ENCODE results near the gene NR1D2. TPM values are rescaled to one million over a fixed set of nuclear protein-coding genes. Genes with fewer than 3 reads are reported as not detected.
"Not testable (repeated sequence)": the region's sequence is repeated elsewhere in the genome, so short reads cannot be mapped to it uniquely, and the experiment has no call there.

NR1D2 gene
- 9.5 and 13.3 TPM in 2 replicates for total RNA-seq (2014; rRNA removed; shearing (Covaris generic))

DNA sequence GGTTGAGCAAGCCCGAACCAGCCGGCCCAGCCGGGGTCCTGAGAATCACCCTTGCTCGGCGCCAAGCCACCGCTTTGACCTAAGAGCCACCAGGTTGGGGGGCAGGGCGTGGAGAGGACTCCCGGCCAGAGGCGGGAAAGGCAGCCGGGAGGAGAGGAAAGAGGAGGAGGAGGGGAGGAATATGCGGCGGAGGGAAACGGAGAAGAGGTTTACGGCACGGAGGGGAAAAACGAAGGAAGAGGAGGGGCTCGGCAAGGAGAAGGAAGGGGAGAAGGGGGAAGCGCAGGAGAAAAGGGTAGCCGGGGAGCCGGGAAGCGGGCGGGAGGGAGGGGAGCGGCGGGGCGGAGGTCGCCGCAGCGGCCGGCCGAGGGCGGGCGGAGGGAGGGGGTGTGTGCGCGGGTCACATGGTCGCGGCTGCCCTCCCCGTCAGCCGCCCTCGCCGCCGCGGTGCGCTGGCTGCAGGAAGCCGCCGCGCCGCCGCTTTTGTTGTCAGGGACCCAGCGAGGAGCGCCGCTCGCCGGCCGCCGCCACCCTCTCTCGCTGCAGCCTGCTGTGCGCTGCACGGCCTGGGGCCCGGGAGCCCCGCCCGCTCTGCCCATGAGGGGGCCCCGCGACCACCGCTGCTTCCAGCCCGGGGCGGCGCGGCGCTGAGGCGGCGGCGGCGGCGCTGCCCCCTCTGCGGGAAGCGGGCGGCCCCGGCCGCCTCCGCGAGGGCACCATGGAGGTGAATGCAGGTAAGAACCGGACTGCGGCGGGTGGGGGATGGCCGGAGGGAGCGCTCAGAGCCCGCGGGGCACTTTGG, at the start of gene NR1D2:
Gene NR1D2 (plus strand): TSS at position 426 of the 802 bp plus-strand sequence. CDS start 293 bp downstream, at position 719.
- peak; percentile 96 for DNase-seq
- Histone ChIP-seq H3K27me3 (ENCODE audit: control insufficient read depth, insufficient read depth, low read length) (no peaks in the 10 kb centered on the region), H3K4me3 (ENCODE audit: insufficient read depth, low read depth, low read length) (peak within 1 kb of the TSS; percentile 86), H3K36me3 (replicated peaks; ENCODE audit: control insufficient read depth, insufficient read depth, low read length) (no peaks in the 10 kb centered on the region)

DNA sequence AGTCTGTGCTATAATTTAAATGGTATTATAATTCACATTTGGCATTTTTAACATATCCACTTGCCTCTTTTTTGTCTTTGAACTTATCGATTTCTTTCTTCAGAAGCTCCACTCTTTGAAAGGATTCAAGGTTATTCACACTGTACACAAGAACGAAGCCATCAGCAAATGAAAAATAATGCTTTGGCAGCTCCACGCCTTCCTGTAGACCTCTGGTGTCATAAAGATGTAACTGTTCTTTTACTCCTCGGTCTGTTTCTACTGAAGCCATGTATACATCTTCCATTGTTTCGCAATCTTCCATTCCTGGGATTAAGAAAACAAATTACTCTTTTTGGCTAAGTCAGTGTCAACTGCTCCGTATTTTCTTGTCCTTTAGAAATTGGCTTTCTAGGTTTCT, 44.3 kb upstream of the NR1D2 start:
- Histone ChIP-seq H3K27me3 (ENCODE audit: control insufficient read depth, insufficient read depth, low read length) (no peaks in the 10 kb centered on the region), H3K4me3 (ENCODE audit: insufficient read depth, low read depth, low read length) (no peak overlapping the region), H3K36me3 (replicated peaks; ENCODE audit: control insufficient read depth, insufficient read depth, low read length) (peaks cover 4% of the 10 kb centered on the region)
- DNase-seq: no peak

DNA sequence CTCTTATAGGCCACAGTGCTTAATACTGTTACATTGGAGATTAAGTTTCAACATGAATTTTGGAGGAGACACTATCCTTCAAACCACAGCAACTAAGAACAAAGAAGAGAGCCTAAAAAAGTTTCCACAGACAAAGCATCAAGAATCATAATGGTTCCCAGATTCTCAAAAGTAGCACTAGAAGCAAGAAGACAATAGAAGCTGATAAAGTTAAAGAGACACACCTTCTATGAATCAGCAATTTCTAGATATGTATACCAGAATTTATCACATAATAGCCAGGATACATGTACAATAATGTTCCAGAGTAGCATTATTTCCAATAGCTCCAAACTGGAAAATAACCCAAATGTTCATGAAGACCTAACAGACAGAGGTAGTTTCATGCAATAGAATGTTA, 40.5 kb upstream of the NR1D2 start:
- DNase-seq: no peak
- Histone ChIP-seq H3K27me3 (ENCODE audit: control insufficient read depth, insufficient read depth, low read length) (no peaks in the 10 kb centered on the region), H3K4me3 (ENCODE audit: insufficient read depth, low read depth, low read length) (no peak overlapping the region), H3K36me3 (replicated peaks; ENCODE audit: control insufficient read depth, insufficient read depth, low read length) (peaks cover 2% of the 10 kb centered on the region; the same call in 1 of the 2 replicates)

DNA sequence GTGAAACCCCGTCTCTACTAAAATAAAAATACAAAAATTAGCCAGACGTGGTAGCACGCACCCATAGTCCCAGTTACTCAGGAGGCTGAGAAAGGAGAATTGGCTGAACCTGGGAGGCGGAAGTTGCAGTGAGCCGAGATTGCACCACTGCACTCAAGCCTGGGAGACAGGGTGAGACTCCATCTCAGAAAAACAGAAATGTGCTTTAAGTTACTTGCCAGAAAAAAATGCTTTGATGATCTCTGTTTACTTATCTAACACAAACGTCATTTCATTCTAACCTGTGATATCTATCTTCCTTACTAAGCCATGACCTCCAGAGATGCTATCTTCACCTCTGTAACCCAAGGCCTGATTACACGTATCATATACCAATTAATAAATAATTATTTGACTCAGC, 35.7 kb upstream of the NR1D2 start:
- no peak for DNase-seq
- no peaks in the 10 kb centered on the region for H3K36me3 ChIP-seq (replicated peaks; ENCODE audit: control insufficient read depth, insufficient read depth, low read length)
- H3K4me3 ChIP-seq (ENCODE audit: insufficient read depth, low read depth, low read length): no peak overlapping the region
- H3K27me3 ChIP-seq (ENCODE audit: control insufficient read depth, insufficient read depth, low read length): no peaks in the 10 kb centered on the region

DNA sequence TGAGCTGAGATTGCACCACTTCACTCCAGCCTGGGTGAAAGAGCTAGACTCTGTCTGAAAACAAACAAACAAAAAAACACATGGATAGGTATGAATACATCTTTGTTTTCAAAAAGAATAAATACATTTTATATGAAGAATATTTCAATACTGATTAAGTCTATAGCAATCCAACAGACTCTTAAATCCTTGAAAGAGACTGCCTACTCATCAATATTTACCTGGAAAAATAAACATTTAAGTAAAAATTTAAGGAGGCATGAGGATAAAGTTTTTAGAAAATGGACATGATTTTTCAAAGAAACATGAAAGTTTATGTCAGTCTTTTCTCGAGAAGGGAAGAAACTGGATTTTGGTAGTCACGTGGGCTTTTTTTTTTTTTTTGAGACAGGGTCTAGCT, 33.7 kb upstream of the NR1D2 start:
- H3K4me3 ChIP-seq (ENCODE audit: insufficient read depth, low read depth, low read length): no peak overlapping the region
- no peak for DNase-seq
- no peaks in the 10 kb centered on the region for H3K36me3 ChIP-seq (replicated peaks; ENCODE audit: control insufficient read depth, insufficient read depth, low read length)
- H3K27me3 ChIP-seq (ENCODE audit: control insufficient read depth, insufficient read depth, low read length): no peaks in the 10 kb centered on the region

DNA sequence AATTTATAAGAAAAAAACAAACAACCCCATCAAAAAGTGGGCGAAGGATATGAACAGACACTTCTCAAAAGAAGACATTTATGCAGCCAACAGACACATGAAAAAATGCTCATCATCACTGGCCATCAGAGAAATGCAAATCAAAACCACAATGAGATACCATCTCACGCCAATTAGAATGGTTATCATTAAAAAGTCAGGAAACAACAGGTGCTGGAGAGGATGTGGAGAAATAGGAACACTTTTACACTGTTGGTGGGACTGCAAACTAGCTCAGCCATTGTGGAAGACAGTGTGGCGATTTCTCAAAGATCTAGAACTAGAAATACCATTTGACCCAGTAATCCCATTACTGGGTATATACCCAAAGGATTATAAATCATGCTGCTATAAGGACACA, 32.8 kb upstream of the NR1D2 start:
- not testable (repeated sequence) for H3K36me3 ChIP-seq (replicated peaks; ENCODE audit: control insufficient read depth, insufficient read depth, low read length); H3K4me3 ChIP-seq (ENCODE audit: insufficient read depth, low read depth, low read length); H3K27me3 ChIP-seq (ENCODE audit: control insufficient read depth, insufficient read depth, low read length); DNase-seq

DNA sequence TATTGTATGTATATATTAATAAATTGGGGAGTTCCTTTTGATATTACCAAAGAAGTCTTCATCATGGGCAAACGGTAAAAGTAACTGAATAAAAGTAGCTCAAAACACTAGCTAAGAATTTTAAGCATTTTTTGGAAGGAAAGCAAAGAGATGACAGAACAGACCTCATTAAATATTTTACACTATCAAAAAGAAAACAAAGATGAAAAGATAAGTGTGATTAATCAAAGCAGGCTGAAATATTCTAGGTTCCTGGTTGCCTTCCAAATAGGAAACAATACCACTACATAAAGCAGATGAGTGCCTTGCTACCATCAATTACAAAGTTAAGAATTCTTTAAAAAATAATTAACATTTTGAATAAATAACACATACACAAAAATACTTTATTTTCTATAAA, 31.9 kb upstream of the NR1D2 start:
- DNase-seq: no peak
- Histone ChIP-seq H3K27me3 (ENCODE audit: control insufficient read depth, insufficient read depth, low read length) (no peaks in the 10 kb centered on the region), H3K36me3 (replicated peaks; ENCODE audit: control insufficient read depth, insufficient read depth, low read length) (peaks cover 4% of the 10 kb centered on the region), H3K4me3 (ENCODE audit: insufficient read depth, low read depth, low read length) (no peak overlapping the region)

DNA sequence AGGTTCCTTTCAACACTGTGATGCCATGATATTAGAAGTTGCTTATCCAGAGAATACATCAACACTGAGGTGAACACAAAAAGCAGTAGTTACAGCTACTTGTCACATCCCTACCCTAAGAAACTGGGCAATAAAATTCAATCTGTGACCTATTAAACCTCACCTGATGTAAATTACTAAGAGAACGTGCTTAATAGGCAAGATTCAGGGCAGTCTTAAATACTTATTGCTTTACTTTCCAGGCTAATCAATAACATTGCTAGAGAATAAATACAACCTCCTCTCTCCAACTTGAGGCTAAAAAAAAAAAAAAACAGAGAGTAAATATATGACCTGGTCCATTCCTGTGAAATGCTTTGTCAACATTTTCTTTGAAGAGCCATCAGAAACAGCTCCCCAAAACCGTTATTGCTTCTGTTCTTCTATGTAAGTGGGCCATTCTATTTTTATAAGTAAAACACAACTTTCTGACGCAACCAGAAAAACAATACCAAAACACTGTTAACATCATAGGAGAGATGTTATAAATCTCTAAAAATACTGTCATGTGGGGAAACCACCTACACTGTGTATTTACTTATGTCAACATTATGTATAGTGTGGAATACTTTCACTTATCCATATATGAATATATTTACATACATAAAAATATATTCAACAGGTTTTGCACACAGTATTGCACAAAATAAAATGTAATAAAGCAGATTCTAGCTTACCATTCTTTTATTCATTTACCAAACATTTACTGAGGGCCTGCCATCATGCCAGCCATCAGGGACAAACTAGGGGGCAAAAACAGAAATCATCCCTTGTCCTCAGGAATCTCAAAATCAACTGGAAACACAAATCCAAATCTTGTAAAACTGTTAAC, 31.0 kb upstream of the NR1D2 start:
- no peak overlapping the region for H3K4me3 ChIP-seq (ENCODE audit: insufficient read depth, low read depth, low read length)
- H3K27me3 ChIP-seq (ENCODE audit: control insufficient read depth, insufficient read depth, low read length): no peaks in the 10 kb centered on the region
- peaks cover 10% of the 10 kb centered on the region for H3K36me3 ChIP-seq (replicated peaks; ENCODE audit: control insufficient read depth, insufficient read depth, low read length)
- no peak for DNase-seq

DNA sequence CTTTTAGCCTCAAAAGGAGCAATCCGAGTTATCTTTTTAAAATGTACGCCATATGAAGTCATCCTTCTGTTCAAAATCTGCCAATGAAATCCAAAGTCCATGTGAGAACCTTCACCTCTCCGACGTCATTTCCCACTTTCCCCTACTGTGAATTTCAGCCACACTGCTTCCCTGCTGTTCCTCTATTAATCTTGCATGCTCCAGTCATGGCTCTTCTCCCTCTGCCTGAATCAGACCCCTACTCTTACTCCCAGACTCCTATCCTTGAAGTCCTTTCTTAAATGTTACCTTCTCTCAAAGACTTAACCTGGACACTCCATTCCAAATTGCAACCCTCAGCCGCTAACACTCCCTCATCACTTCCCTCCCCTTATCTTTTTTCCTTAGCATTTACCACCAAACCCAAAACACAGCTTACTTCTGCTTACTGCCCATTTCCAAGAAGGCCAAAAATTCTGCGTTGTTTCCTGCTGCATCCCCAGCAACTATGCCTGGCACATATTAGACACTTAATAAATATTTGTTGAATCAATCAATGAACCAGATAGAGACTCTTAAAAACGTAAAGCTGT, 29.5 kb upstream of the NR1D2 start:
- H3K36me3 ChIP-seq (replicated peaks; ENCODE audit: control insufficient read depth, insufficient read depth, low read length): peaks cover 13% of the 10 kb centered on the region
- H3K27me3 ChIP-seq (ENCODE audit: control insufficient read depth, insufficient read depth, low read length): no peaks in the 10 kb centered on the region
- DNase-seq: peak; percentile 25
- peak overlapping the region; percentile 95 for H3K4me3 ChIP-seq (ENCODE audit: insufficient read depth, low read depth, low read length)

DNA sequence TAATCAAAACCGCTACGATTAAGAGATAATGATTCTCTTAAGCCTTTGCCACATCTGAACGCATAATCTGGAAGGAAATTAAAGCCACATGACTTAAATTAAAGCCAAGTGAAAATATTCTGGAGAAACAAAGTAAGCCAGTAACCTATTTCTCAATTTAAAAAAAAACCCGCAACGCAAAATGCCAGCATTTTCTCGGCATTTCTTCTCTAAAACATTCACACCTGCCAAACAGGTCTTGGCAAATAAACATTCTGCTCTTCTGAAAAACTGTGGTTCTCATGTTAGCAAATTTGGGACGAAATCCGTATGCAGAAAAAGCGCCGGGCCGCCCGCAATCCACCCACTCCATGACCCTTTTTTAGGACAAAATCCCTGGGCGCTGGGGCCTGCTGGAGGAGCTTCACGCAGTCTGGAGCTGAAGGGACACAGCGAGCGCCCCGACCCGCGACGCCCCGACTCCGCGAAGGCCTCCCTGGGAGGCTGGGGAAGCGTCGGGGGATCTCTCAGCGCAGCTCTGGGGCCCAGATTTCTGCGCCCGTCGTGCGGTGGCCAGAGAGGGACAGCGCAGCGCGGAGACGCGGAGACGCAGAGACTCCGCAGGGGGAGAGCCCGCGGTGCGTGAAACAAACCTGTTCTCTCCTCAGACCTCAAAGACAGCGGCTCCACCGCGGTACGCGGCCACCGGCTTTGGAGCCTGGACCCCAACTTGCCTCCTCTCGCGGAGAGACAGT, 28.8 kb upstream of the NR1D2 start:
- no peaks in the 10 kb centered on the region for H3K27me3 ChIP-seq (ENCODE audit: control insufficient read depth, insufficient read depth, low read length)
- DNase-seq: no peak
- peaks cover 13% of the 10 kb centered on the region for H3K36me3 ChIP-seq (replicated peaks; ENCODE audit: control insufficient read depth, insufficient read depth, low read length)
- H3K4me3 ChIP-seq (ENCODE audit: insufficient read depth, low read depth, low read length): peak overlapping the region; percentile 95

DNA sequence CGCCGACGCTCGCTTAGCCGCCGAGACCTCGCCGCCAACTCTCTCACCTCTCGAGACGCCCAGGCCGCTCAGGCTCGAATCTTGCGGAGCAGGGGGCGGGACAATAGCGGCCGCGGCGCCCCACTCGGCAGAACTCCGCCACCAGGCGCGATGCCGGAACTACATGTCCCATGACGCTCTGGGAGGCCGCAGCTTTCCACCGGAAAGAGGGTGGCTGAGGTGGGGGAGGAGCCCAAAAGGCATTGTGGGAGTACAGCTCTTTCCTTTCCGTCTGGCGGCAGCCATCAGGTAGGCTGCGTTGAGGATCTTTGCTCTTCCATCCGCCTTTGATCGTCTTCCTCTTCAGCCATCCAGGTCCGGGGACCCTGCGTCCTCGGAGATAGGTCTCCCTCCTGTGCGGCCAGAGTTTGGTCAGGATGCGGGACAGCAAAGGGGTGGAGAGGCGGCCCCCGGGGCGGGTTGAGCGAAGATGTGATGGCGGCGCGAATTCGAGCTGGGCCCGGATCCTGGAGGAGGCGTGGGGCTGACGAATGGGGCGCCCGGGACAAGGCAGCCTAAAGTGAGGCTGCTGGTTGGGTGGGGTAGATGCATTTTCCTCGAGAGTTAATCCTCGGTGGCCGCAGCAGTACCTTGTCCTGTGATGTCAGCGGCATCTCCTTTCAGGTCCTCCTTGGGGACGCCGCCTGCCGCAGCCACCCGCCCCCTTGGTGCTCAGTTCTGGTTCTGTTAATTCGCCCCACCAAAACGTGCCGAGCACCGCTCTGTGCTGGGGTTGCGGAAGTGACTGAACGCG, 28.0 kb upstream of the NR1D2 start, which contains the start of the genes NKIRAS1 and RPL15:
Gene NKIRAS1 (minus strand): TSS at position 105 of the 793 bp plus-strand sequence. CDS start 6,086 bp downstream, outside the sequence.
Gene RPL15 (plus strand): TSS at position 247 of the 793 bp plus-strand sequence. CDS start 728 bp downstream, outside the sequence.
- Histone ChIP-seq H3K27me3 (ENCODE audit: control insufficient read depth, insufficient read depth, low read length) (no peaks in the 10 kb centered on the region), H3K36me3 (replicated peaks; ENCODE audit: control insufficient read depth, insufficient read depth, low read length) (peaks cover 13% of the 10 kb centered on the region), H3K4me3 (ENCODE audit: insufficient read depth, low read depth, low read length) (peak within 1 kb of the TSS; percentile 95)
- DNase-seq: peak; percentile 95

DNA sequence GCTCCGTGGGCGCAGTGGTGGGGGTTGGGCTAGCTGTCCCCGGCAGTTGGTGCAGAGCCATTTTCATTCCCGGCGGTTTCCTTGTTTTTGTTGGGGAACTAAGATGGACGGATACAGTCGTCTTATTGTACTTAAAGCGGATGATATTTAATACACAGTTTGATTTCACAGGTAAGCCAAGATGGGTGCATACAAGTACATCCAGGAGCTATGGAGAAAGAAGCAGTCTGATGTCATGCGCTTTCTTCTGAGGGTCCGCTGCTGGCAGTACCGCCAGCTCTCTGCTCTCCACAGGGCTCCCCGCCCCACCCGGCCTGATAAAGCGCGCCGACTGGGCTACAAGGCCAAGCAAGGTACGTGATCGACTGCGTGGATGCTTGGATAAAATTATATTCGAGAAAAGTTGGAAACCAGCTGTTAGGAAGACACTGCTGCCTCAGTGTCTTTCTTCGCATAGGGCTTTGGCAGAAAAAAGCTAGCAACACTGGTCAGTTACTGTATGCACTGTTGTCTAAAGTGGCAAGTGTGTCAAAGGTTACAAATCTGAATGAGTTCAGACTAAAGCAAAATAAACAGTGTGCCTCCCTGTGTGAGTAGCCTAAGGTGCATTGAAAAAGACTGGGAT, 27.3 kb upstream of the NR1D2 start:
- H3K36me3 ChIP-seq (replicated peaks; ENCODE audit: control insufficient read depth, insufficient read depth, low read length): peaks cover 13% of the 10 kb centered on the region
- DNase-seq; H3K27me3 ChIP-seq (ENCODE audit: control insufficient read depth, insufficient read depth, low read length): not testable (repeated sequence)
- peak overlapping the region; percentile 95 for H3K4me3 ChIP-seq (ENCODE audit: insufficient read depth, low read depth, low read length)

DNA sequence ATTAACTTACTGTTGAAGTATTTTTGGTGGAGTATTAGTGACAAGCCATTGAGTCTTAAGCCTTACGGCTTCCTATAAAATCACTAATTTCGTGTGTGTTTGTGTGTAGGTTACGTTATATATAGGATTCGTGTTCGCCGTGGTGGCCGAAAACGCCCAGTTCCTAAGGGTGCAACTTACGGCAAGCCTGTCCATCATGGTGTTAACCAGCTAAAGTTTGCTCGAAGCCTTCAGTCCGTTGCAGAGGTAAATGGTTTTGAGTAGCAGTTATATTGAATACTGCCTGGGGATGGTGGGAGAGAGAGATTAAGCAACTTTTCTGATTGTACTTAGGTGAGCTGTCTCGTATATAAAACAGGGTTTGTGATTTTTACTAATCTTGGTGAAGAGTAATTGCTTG, 26.8 kb upstream of the NR1D2 start:
- DNase-seq; H3K27me3 ChIP-seq (ENCODE audit: control insufficient read depth, insufficient read depth, low read length): not testable (repeated sequence)
- Histone ChIP-seq H3K36me3 (replicated peaks; ENCODE audit: control insufficient read depth, insufficient read depth, low read length) (peaks cover 13% of the 10 kb centered on the region), H3K4me3 (ENCODE audit: insufficient read depth, low read depth, low read length) (peak overlapping the region; percentile 95)

Data from H7 (cell line).